Type B pancreatic cell (in vitro differentiated cells): Measurements from ENCODE around the gene FERMT3. TPM values are rescaled to one million over a fixed set of nuclear protein-coding genes. Genes with fewer than 3 reads are reported as not detected.
"Not testable (repeated sequence)": the region's sequence is repeated elsewhere in the genome, so short reads cannot be mapped to it uniquely, and the experiment has no call there.

ENCODE experiments used
- DNase-seq: peaks from one replicate; pipeline ENCODE4 v3.0.0; 2021; ENCODE audit warnings: mixed read lengths; ENCODE audit not compliant: unreplicated experiment; ENCODE audit errors: extremely low spot score
- H3K27ac Mint-ChIP-seq: 2 replicates; pipeline ENCODE4 v1.8.0; 2021; ENCODE audit warnings: mild to moderate bottlenecking, mixed read lengths
- H3K27me3 Mint-ChIP-seq: 2 replicates; pipeline ENCODE4 v1.8.0; 2021; ENCODE audit warnings: mixed read lengths
- H3K36me3 Mint-ChIP-seq: 2 replicates; pipeline ENCODE4 v1.8.0; 2021; ENCODE audit warnings: mixed read lengths
- H3K4me1 Mint-ChIP-seq: one replicate; pipeline ENCODE4 v1.8.0; 2021; ENCODE audit warnings: mixed read lengths; ENCODE audit not compliant: unreplicated experiment
- H3K4me3 Mint-ChIP-seq: 2 replicates; pipeline ENCODE4 v1.8.0; 2021; ENCODE audit warnings: mild to moderate bottlenecking, mixed read lengths
- H3K9me3 Mint-ChIP-seq: 2 replicates; pipeline ENCODE4 v1.8.0; 2021; ENCODE audit warnings: mixed read lengths
- CTCF ChIP-seq: fragments of 200-600 bp; sonication (generic); conservative IDR thresholded peaks from 2 replicates; pipeline ENCODE4 v1.5.0; 2021; ENCODE audit warnings: antibody characterized with exemption, mild to moderate bottlenecking
- total RNA-seq: library from RNA; stranded (reverse); gene quantifications from 2 replicates; pipeline ENCODE4 v1.2.1, GENCODE V29; 2021; ENCODE audit warnings: low replicate concordance

The FERMT3 gene
- total RNA-seq, 1 donor from 2014 or later, result 3.5 TPM

- no peaks in the 10 kb centered on the region for H3K9me3 Mint-ChIP-seq
- no peak for DNase-seq
- H3K27ac Mint-ChIP-seq, result peak overlapping the region; percentile 99
- H3K4me1 Mint-ChIP-seq, result peaks cover 19% of the 10 kb centered on the region
- H3K4me3 Mint-ChIP-seq, result peak overlapping the region; percentile 94
- no peaks in the 10 kb centered on the region for H3K27me3 Mint-ChIP-seq
- no peak for TF ChIP-seq CTCF
- H3K36me3 Mint-ChIP-seq, result peaks cover 3% of the 10 kb centered on the region
Observed at GRCh38 chr11:64244966-64245365, 38.4 kb downstream of the FERMT3 start.

- no peak for DNase-seq
- Mint-ChIP-seq H3K27me3 (no peaks in the 10 kb centered on the region), H3K4me1 (peaks cover 16% of the 10 kb centered on the region), H3K36me3 (no peaks in the 10 kb centered on the region), H3K9me3 (no peaks in the 10 kb centered on the region), H3K4me3 (peak overlapping the region; percentile 94), H3K27ac (peak overlapping the region; percentile 99)
- TF ChIP-seq CTCF, result no peak
Observed at GRCh38 chr11:64245401-64245796, 38.9 kb downstream of the FERMT3 start.

DNA sequence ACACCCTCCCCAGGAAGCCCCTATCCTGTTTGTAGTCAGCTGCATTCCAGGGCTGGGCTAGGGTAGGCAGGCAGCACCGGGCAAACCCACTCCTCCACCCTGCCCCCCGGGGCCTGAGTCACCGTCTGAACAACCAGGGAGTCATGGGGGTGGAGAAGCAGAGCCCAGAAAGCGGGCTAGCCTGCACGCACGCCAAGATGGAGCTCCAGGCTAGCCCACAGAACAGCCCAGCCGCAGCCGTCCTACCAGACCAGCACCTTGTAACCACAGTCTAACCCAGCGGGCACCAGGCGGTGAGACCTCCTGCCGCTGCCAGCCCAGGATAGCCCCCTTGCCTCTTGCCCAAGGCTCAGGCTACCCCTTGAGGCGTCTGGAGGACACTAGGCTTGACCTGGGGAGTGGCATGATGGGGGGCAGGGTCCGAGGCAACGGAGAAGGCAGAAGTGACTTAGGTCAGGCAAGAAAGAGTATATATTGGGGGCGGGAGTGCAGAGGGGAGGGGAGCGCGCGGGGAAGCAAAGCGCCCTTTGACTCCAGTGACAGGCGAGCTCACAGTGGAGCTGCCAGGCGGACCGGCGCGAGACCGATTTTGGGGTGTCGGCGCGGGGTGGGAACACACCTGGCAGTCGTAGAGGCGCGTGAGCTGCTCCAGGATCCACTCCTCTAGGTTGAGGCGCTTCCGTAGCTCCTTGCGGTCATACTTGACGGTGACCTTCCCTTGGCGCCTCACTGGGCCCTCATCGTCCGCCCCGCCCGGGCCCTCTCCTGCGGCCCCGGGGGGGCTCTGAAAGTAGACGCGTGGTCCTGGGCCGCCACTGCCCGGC lies 39.5 kb downstream of the FERMT3 start:
- Mint-ChIP-seq H3K4me3 (peak overlapping the region; percentile 94), H3K4me1 (peaks cover 16% of the 10 kb centered on the region), H3K27ac (peak overlapping the region; percentile 99), H3K36me3 (no peaks in the 10 kb centered on the region), H3K27me3 (no peaks in the 10 kb centered on the region), H3K9me3 (no peaks in the 10 kb centered on the region)
- no peak for DNase-seq
- TF ChIP-seq CTCF, result peak; percentile 17

DNA sequence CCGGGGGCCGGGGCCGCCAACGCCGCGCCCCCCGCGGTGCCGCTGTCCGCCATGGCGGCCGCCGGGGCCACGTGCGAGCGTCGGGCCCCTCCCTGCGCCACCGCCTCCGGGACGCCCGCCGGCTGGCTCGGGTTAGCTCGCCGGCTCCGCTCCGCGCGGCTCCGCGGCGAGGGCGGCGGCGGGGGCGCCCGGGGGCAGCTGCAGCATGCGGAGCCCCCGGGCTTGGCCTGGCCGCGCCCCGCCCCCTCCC lies 40.0 kb downstream of the FERMT3 start:
- H3K9me3 Mint-ChIP-seq, H3K36me3 Mint-ChIP-seq, H3K27ac Mint-ChIP-seq, H3K27me3 Mint-ChIP-seq, DNase-seq: not testable (repeated sequence)
- H3K4me1 Mint-ChIP-seq, result peaks cover 16% of the 10 kb centered on the region
- H3K4me3 Mint-ChIP-seq, result peak overlapping the region; percentile 94

DNA sequence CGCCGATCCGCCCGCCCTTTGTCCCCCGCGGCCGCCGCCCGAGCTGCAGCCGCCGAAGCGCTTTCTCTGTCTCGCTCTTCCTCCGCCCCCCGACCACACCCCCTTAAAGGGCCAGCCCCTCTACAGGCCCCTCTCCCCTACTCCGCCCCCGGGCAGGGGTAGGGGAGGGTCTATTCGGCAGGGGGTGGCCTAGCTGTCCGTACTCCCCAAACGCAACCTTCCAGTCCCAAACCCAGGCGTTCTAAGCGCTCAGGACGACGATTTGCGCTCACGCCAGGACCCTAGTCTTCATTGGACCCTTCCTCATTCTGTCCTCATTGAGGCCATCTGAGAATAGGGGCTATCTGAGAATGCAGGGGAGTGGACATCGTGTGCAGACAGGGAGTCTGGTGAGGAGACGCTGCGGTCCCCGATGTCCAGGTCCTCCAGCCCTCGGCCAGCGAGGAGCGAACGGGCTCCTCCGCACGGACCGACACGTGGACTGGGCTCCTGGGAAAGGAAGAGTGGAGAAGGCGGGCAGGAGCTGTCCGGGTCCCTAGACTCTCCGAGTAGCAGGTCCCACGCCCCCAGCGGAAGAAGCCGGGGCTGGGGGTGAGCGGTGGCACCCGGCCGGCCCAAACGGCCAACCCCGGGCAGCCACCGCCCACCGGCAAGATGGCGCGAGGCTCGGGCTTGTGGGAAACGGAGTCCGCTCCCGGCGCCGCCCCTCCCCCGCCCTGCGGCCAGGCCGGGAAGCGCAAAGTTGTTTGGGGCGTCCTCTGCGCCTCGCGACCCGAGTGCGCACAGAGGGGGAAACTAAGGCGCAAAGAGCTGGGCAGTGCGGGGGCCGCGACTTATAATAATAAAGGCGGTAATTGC lies 40.6 kb downstream of the FERMT3 start, which contains the start of gene PPP1R14B:
PPP1R14B (minus strand) TSS at position 73 of the 858 bp plus-strand sequence. CDS start 270 bp downstream, outside the sequence.
- Mint-ChIP-seq H3K4me3 (peak within 1 kb of the TSS; percentile 94), H3K27ac (peak within 1 kb of the TSS; percentile 99), H3K9me3 (no peaks in the 10 kb centered on the region), H3K27me3 (no peaks in the 10 kb centered on the region), H3K36me3 (no peaks in the 10 kb centered on the region), H3K4me1 (peaks cover 16% of the 10 kb centered on the region)
- peak; percentile 90 for DNase-seq
- TF ChIP-seq CTCF, result peak; percentile 33
